OCI-M2 (cell line): Measurements from ENCODE around the gene NANOS3.

Source experiments
- DNase-seq: peaks from one replicate; lab custom pipeline; 2025; ENCODE audit not compliant: unreplicated experiment; lab: John Stamatoyannopoulos, UW

The NANOS3 gene

GRCh38 chr19:13884726-13885591 is 8.0 kb downstream of the NANOS3 start:
- DNase-seq: no peak

GRCh38 chr19:13885826-13886365 is 9.0 kb downstream of the NANOS3 start:
- no peak for DNase-seq

DNA sequence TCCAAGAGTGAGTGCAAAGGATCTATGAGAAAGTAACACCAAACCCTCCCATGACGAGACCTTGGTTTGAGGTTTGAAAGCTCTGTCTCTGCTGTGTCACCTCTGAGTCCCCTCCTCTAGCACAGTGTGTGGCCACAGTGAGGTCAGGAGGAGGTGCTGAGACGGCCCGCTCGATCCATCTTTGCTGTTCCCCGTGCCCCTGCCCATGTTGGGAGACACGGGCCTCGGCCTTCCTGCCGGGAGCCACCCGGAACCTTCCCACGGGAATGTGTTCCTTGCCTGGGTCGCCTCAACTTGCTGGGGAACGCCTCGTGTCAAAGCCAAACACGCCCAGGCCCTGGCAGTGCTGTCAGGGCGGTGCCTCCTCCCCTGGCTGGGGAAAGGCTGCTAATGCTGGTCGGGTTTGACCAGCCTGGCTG is 10.1 kb downstream of the NANOS3 start:
- DNase-seq: no peak

DNA sequence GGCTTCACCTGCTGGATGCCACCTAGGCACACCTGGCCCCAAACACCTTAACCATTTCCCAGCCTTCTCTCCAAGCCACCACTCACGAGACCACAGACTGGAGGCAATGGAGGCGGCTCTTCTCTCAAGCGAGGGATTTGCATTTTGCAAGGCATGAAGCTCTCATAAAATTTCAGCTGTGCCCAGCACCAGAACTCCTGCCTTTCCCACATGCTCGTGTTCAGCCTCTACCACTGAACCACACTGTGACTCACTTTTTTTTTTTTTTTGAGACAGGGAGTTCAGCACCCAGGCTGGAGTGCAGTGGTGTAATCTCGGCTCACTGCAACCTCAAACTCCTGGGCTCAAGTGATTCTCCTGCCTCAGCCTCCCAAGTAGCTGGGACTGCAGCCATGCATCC is 10.6 kb downstream of the NANOS3 start:
- DNase-seq: no peak

DNA sequence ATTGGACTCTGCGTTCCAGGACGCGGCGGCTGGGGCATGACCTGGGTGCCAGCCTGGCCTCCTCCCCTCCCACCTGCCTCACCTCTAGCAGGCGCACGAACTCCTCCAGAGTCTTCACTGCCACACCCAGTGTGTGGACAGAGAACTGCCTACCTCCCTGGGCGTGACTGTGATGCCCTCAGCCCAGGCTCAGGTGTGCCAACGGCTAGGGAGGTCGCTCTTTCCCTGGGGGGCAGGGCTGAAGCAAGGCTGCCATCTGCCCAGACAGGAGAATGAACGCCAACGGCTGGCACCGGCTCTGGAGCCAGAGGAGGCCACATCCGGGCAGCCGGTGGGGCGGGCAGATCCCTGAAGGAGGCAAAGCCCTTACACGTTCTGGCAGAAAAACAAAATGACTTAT is 11.3 kb downstream of the NANOS3 start:
- DNase-seq: no peak

- DNase-seq: no peak
Measured at GRCh38 chr19:13890136-13890535, 13.2 kb downstream of the NANOS3 start.

- DNase-seq: no peak
Measured at GRCh38 chr19:13892870-13893269, 15.9 kb downstream of the NANOS3 start.

DNA sequence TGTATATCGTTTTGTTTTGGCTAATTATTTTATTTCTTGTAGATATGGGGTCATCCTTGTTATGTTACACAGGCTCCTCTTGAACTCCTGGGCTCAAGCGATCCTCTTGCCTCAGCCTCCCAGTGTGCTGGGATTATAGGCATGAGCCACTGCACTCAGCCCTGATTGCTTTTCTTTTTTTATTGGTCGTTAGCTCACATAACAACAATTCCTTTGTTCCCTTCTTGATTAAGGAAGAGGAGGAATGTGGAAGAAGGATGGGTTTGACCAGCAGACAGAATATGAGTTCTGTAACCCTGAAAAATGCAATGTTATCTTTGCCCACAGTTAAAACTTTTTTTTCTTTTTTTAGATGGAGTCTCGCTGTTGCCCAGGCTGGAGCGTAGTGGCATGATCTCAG is 17.6 kb downstream of the NANOS3 start:
- no peak for DNase-seq

- DNase-seq: no peak
Measured at GRCh38 chr19:13896227-13896626, 19.3 kb downstream of the NANOS3 start.

DNA sequence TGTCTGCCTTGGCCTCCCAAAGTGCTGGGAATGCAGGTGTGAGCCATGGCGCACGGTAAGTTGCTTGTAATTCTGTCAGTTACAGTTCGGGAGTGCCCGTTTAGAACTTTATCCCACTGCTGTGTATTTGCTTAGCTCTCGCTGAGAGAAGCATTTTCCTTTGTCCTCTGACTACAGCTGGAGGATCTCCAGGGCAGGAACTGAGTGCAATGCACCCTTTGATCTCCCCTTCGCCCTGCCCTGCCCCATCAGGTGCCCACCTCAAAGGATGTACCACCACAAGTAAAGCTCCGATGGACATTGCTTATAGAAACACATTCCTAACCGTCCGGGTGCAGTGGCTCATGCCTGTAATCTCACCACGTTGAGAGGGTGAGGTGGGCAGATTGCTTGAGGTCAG is 22.5 kb downstream of the NANOS3 start:
- DNase-seq: no peak

DNA sequence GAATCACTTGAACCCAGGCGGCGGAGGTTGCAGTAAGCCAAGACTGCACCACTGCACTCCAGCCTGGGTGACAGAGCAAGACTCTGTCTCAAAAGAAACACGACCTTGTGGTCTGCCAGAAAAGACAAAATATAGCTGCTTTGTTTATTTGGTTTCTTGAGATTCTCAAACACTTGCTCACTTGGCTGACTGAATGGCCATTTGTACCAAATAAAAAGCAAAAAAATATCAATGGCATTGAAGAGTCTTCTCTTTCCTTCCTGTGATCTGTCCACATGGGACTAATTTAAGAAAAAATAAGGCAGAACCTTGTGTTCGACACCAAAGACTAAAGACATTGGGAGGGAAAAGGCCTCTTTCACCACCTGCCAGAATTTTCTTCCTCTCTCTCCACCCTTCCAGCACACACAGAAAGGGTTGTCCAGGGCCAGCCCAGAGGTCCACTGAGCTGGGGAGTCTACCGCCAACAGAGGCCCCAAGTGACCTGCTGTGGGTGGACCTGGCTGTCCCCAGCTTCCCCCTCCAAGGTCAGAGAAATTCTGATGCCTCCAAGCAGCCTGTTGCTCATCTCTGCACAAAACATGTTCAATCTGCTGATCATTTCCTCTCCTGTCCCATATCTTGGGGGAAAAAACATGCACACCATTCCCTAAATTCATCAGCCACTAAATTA is 23.1 kb downstream of the NANOS3 start:
- DNase-seq: no peak

DNA sequence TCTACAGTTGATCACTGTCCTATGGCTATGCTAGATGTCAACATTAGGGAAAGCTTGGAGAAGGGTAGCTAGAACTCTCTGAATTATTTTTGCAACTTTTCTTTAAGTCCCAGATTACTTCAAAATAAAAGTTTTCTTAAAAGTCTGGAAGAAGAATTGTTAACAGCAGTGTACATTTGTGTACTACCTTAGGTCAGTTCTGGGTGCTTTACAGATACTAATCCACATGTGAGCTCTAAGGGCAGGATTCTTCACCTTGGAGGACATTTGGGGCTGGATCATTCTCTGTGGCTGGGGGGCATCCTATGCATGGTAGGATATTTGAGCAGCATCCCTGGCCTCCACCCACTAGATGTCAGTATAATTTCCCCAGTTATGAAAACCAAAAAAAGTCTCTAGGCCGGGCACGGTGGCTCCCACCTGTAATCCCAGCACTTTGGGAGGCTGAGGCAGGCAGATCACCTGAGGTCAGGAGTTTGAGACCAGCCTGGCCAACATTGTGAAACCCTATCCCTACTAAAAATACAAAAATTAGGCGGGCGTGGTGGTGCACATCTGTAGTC is 26.1 kb downstream of the NANOS3 start:
- peak; percentile 84 for DNase-seq

GRCh38 chr19:13905634-13906520 is 28.9 kb downstream of the NANOS3 start, which contains the start of the genes BRME1 and CC2D1A:
BRME1 (minus strand) TSS chr19:13906117; CDS start chr19:13904892, 1,225 bp downstream.
CC2D1A (plus strand) TSS chr19:13906201; CDS start chr19:13906442, 241 bp downstream.
- DNase-seq: peak; percentile 99

GRCh38 chr19:13906521-13906904 is 29.6 kb downstream of the NANOS3 start:
- DNase-seq: peak; percentile 78

GRCh38 chr19:13906910-13907309 is 30.0 kb downstream of the NANOS3 start:
- no peak for DNase-seq

GRCh38 chr19:13908674-13909073 is 31.7 kb downstream of the NANOS3 start:
- no peak for DNase-seq

- DNase-seq: no peak
Measured at GRCh38 chr19:13909430-13909829, 32.5 kb downstream of the NANOS3 start.

GRCh38 chr19:13913352-13913751 is 36.4 kb downstream of the NANOS3 start:
- no peak for DNase-seq

DNA sequence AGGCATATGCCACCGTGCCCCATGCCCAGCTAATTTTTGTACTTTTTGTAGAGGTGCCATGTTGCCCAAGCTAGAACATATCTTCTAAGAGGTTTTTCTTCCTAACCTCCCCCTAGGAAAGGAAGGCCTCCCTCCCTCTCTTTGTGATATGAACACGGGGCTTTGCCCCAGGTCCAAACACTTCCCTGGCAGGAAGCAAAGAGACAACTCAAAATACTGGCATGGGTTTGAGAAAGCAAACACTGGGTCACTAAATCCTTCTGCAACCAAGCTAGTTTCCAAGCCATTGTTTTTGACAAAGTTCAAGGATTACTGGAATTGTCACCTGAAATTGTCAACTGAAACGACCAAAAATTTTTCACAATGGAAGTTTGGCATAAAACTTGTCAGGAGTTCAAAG is 37.8 kb downstream of the NANOS3 start:
- no peak for DNase-seq

DNA sequence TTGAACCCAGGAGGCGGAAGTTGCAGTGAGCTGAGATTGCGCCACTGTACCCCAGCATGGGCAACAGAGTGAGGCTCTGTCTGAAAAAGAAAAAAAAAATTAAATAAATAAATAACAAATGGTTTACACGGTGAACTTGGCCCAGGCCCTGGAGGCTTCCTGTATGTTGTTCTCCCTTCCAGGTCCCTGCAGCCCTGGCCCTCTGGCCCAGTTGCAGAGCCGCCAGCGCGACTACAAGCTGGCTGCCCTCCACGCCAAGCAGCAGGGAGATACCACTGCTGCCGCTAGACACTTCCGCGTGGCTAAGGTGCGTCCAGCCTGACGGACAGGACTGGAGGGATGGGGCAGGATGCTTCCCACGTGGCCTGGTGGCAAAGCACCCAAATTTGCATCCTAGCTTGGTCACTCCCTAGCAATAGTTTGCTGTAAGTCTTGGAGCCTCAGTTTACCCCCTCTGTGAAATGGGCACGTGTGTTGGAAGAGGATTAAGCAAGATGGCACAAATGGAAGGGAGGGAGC is 41.0 kb downstream of the NANOS3 start:
- no peak for DNase-seq
